GM12864 (cell line): Measurements from ENCODE around the gene COL7A1.

Experiments
- DNase-seq: peaks from one replicate; pipeline ENCODE4 v3.0.0-alpha.2; 2011; ENCODE audit warnings: low read depth
- H3K4me3 ChIP-seq: 2 replicates; pipeline ENCODE4 v1.5.1; 2011; ENCODE audit warnings: mild to moderate bottlenecking, low read depth, low read length, control low read depth
- TF ChIP-seq, protein P1 (sequence below): IDR thresholded peaks from 2 replicates; pipeline ENCODE4 v1.5.1; 2011; ENCODE audit warnings: low read depth, mild to moderate bottlenecking, moderate library complexity, low read length, control low read depth, inconsistent platforms; ENCODE audit errors: missing control alignments

Gene COL7A1

DNA sequence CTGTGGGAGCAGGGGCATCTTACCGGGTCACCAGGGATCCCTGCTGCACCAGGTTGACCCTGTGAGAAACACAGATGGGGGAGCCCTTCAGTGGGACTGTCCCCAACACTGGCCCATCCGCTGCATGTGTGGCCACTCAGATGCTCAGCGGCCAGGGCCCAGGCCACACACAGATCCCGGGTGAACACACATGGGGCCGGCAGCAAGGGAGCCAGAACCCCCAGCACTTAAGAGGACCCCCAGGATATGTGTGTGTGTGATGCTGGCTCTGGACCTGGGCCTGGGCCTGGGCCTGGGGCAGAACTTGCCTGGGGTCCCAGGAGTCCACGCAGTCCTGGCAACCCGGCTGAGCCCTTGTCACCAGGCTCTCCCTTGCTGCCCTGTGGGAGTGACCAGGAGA is 26.7 kb downstream of the COL7A1 start:
- TF ChIP-seq, protein P1, sequence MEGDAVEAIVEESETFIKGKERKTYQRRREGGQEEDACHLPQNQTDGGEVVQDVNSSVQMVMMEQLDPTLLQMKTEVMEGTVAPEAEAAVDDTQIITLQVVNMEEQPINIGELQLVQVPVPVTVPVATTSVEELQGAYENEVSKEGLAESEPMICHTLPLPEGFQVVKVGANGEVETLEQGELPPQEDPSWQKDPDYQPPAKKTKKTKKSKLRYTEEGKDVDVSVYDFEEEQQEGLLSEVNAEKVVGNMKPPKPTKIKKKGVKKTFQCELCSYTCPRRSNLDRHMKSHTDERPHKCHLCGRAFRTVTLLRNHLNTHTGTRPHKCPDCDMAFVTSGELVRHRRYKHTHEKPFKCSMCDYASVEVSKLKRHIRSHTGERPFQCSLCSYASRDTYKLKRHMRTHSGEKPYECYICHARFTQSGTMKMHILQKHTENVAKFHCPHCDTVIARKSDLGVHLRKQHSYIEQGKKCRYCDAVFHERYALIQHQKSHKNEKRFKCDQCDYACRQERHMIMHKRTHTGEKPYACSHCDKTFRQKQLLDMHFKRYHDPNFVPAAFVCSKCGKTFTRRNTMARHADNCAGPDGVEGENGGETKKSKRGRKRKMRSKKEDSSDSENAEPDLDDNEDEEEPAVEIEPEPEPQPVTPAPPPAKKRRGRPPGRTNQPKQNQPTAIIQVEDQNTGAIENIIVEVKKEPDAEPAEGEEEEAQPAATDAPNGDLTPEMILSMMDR = no peak
- no peak for DNase-seq
- H3K4me3 ChIP-seq = no peak overlapping the region

DNA sequence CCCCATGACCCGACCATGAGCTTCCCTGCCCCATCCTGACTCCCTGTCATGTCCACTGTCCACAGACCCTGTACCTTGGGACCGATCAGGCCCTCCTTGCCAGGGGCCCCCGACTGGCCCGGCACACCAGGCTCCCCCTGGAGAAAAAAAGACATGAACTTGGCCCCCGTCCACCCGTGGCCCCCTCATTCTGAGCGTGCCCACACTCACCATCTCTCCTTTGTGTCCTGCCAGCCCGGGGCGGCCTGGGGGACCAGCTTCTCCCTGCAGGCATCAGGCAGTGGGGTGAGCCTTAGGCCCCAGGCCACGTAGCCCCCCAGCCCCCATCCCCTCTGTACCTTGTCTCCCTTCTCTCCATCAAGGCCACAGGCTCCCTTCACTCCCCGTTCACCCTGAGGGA is 27.6 kb downstream of the COL7A1 start:
- no peak overlapping the region for H3K4me3 ChIP-seq
- TF ChIP-seq, protein P1 = no peak
- DNase-seq = no peak

DNA sequence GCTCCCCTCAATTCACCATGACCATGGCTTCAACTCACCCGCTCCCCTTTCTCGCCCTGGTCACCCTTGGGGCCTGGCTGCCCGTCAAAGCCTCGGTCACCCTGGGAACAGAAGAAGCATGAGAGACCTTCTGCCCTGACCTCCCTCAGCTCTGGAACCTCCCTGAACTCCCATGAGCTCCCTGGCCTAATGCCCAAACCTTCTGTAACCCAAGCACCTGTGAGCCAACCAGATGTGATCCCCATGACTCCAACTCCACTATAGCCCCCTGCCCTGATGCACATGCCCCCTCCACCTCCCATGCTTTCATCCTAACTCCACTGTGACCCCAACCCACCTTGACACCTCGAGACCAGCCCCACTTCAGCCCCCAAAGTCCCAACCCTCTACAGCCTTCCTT is 28.0 kb downstream of the COL7A1 start:
- no peak overlapping the region for H3K4me3 ChIP-seq
- TF ChIP-seq, protein P1 = no peak
- no peak for DNase-seq

DNA sequence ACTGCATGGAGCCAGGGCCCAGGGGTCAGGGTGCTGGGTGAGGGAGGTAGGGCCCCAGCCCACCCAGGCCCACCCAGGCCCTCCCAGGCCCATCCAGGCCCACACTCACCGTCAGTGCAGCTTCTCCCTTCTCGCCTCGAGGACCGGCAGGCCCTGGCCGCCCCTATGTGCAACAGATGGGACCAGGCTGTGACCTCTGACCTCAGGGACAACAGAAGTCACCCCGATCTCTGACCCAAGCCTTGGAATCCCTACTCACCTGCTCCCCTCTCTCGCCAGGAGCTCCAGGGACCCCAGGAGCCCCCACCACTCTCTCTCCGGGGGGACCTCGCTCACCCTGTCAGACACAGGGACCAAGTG is 28.7 kb downstream of the COL7A1 start:
- H3K4me3 ChIP-seq = no peak overlapping the region
- TF ChIP-seq, protein P1 = no peak
- no peak for DNase-seq

DNA sequence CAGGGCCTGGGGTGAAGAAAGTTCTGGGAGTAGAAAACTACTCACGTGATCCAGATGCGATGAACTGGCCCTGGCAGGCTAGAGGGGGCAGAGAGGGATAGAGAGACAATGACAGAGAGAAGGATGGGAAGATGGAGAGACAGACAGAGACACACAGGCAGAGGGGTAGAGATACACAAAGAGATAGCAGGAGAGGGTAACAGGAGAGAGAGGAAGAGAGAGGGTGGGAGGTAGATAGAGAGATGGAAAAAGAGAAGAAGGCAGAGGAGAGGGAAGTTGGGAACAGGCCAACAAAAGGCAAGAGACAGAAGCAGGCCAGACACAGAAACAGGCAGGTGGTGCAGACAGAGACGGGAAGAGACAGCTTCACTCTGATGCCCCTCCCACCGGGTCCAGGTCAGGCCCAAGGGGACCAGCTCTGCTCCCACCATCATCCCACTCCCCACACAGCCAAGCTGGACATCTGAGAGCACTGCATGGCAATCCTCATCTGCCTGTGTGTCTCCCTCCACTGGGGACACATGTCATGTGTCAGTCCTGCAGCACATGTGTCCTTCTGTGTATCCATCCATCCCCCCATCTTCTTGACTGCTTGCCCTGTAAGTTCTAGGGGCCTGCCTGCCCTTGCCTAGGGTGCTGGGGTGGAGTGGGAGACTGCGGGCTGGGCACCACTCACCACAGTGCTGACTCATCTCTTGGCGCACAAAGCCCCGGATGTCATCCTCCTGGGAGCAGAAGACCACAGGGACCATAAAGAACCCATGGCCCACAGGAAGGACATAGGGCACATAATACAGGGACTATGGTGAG is 29.3 kb downstream of the COL7A1 start:
- no peak overlapping the region for H3K4me3 ChIP-seq
- TF ChIP-seq, protein P1 = no peak
- no peak for DNase-seq

DNA sequence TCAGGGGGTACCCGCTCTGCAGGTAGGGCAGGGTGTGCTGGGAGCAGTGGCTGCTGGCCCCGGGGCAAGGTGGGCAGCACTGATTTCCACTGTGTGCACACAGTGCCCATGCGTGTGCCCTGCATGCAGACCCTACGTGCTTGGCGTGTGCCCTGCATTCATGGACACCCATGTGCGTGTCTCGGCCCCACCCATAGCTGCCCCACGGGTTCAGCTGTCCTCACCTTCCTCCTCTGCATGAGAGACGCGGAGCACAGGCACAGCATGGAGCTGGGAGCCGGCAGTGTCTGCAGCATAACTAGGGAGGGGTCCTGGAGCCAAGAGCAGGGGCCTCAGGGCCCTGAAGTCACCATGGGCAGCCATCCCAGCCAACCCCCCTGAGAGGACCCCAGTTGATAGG is 29.9 kb downstream of the COL7A1 start:
- TF ChIP-seq, protein P1 = no peak
- no peak overlapping the region for H3K4me3 ChIP-seq
- no peak for DNase-seq

DNA sequence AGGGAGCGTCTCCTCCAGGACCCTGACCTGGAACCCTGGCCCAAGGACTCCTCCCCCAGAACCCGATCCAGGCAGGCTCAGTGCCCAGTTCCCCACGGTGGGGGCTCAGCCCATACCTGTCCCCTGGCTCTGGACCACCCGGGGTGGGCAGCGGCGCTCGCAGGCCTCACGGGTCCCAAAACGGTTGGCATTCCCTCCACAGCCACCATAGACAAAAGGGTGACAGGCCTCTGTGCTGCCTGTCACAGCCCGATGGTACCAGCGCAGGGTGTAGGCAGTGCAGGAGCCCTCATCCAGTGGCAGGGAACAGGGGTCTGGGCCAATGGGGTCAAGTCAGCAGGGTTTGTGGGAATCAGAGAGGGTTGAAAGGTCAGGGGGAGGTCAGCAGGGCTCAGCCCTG is 30.5 kb downstream of the COL7A1 start:
- no peak overlapping the region for H3K4me3 ChIP-seq
- TF ChIP-seq, protein P1 = no peak
- DNase-seq = no peak
